ENCODE measurements around the gene ACO2. TPM values are rescaled to one million over a fixed set of nuclear protein-coding genes. Genes with fewer than 3 reads are reported as not detected.

The ACO2 gene
- total RNA-seq, 1 experiment from 2014 or later, result 66.6 TPM

DNA sequence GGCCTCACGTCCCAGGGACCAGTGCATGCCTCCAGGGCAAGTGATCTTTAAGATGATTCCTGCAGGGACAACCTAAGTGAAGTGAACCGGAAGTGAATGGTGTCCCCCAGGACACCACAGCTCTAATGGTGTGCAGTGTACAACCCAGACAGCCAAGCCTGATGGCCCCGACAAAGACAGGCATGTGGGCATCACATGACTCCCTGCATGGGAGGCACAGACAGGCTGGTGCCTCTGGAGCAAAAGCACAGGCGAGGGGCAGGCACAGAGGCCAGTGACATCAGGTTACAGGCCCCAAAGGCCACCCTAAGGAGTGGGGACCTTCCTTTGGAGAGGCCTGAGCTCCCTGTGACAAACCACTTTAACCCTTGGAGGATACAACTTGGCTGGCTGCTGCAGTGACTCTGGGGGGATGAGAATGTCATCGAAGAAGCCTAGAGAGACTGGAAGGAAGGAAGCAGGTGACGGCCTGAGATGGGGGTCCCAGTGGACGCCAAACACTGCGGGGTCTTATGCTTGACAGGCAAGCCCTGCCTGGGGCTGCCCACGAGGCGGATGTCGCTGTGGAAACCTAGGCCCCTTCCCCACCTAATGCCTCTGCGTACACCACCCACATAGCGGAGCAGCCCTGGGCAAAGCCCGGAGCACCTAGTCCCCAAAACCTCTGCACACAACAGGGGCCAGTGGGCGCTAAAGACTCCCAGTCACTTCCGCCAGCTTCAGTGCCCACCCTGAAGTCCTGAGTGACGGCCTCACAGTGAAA is 63.0 kb downstream of the ACO2 start:
- H3K27ac ChIP-seq (ENCODE audit: insufficient read length, low read depth, low read length), result no peak overlapping the region
- H4K8ac ChIP-seq (replicated peaks; ENCODE audit: insufficient read length, low read depth, low read length), result no peak overlapping the region
- H2BK20ac ChIP-seq (ENCODE audit: low read depth, low read length, poor library complexity, severe bottlenecking), result no peak overlapping the region

More for the DNA sequence above, 63.0 kb downstream of the ACO2 start:
- no peak overlapping the region for H2BK120ac ChIP-seq (ENCODE audit: low read depth, low read length, poor library complexity, severe bottlenecking)
- H3K14ac ChIP-seq (ENCODE audit: insufficient read depth, low read length), result no peak overlapping the region
- no CpG with 5 or more reads among the region's 17 CpGs for WGBS (ENCODE audit: extremely low coverage, insufficient read length, low lambda C conversion rate)
- Mint-ChIP-seq H3K36me3 (ENCODE audit: insufficient read depth in 1 of 3, low read depth in 3 of 3) (peaks cover 17 to 72% (median 47%) of the 10 kb centered on the region in 3 experiments; a peak in 6 of 7 replicates), H3K9me3 (no peaks in the 10 kb centered on the region), H3K4me3 (no peak overlapping the region), H3K27ac (no peak overlapping the region), H3K4me1 (peaks cover 3 to 9% of the 10 kb centered on the region in 2 experiments), H3K27me3 (ENCODE audit: low read depth) (peaks cover 2% of the 10 kb centered on the region; the same call in 1 of the 2 replicates)
- H2AFZ ChIP-seq (ENCODE audit: low read length), result no peak overlapping the region
- no peaks in the 10 kb centered on the region for H4K20me1 ChIP-seq (ENCODE audit: control insufficient read depth, insufficient read depth, insufficient read length)
- no peak overlapping the region for H2BK12ac ChIP-seq (ENCODE audit: insufficient read length, low read depth, low read length)
- H2AK5ac ChIP-seq (ENCODE audit: insufficient read length, low read length), result no peak overlapping the region
- H3K27me3 ChIP-seq (ENCODE audit: insufficient read depth, low read length), result no peaks in the 10 kb centered on the region
- H3K9me3 ChIP-seq (ENCODE audit: control insufficient read depth, low read depth, low read length), result no peaks in the 10 kb centered on the region
- DNase-seq, result no peak
- peaks cover 1% of the 10 kb centered on the region; the same call in 1 of the 2 replicates for H3K79me2 ChIP-seq (ENCODE audit: insufficient read depth, low read length)
- no peak overlapping the region for H3K18ac ChIP-seq (ENCODE audit: insufficient read length, low read depth, low read length)
- no peak overlapping the region for H3K23ac ChIP-seq (ENCODE audit: insufficient read length, low read depth, low read length)
- H3T11ph ChIP-seq (ENCODE audit: low read length), result no peak overlapping the region
- H3K9ac ChIP-seq (ENCODE audit: extremely low read depth, insufficient read length, low read length), result no peak overlapping the region
- no peak overlapping the region for H3K4ac ChIP-seq (ENCODE audit: low read depth, low read length)
- H2BK5ac ChIP-seq (ENCODE audit: insufficient read length, low read length), result no peak overlapping the region
- no peak overlapping the region for H4K91ac ChIP-seq (ENCODE audit: insufficient read length, low read depth, low read length)
- no peak overlapping the region for H2BK15ac ChIP-seq (ENCODE audit: low read depth, low read length)
- H3K4me1 ChIP-seq (ENCODE audit: insufficient read depth, low read length), result no peaks in the 10 kb centered on the region
- no peaks in the 10 kb centered on the region for H3K79me1 ChIP-seq (ENCODE audit: insufficient read depth, low read depth, low read length, poor library complexity, severe bottlenecking)
- no peak overlapping the region for H3K56ac ChIP-seq (ENCODE audit: insufficient read length, low read depth, low read length)
- TF ChIP-seq, protein P1, sequence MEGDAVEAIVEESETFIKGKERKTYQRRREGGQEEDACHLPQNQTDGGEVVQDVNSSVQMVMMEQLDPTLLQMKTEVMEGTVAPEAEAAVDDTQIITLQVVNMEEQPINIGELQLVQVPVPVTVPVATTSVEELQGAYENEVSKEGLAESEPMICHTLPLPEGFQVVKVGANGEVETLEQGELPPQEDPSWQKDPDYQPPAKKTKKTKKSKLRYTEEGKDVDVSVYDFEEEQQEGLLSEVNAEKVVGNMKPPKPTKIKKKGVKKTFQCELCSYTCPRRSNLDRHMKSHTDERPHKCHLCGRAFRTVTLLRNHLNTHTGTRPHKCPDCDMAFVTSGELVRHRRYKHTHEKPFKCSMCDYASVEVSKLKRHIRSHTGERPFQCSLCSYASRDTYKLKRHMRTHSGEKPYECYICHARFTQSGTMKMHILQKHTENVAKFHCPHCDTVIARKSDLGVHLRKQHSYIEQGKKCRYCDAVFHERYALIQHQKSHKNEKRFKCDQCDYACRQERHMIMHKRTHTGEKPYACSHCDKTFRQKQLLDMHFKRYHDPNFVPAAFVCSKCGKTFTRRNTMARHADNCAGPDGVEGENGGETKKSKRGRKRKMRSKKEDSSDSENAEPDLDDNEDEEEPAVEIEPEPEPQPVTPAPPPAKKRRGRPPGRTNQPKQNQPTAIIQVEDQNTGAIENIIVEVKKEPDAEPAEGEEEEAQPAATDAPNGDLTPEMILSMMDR (conservative IDR thresholded peaks at IDR 0.05), result no peak
- H4K5ac ChIP-seq (ENCODE audit: insufficient read length, low read depth, low read length), result no peak overlapping the region
- H3K23me2 ChIP-seq (ENCODE audit: insufficient read length, low read depth, low read length, poor library complexity, severe bottlenecking), result no peaks in the 10 kb centered on the region
- H3K4me2 ChIP-seq (ENCODE audit: insufficient read depth, insufficient read length, low read length), result no peak overlapping the region

Measured in H9 (cell line).